Natural killer cell (primary cell): Measurements from ENCODE around the gene USP3. TPM values are rescaled to one million over a fixed set of nuclear protein-coding genes. Genes with fewer than 3 reads are reported as not detected.

ENCODE experiments used
- ATAC-seq, 3 donors: fragments of 150-1000 bp in 2 of 3; fragments of 200-7000 bp in 1 of 3; cut with Tn5 transposase; 1 replicate in 1 of 3; 2 replicates in 2 of 3; pipeline ENCODE4 v1.10.0; 2021; ENCODE audit warnings: mild to moderate bottlenecking in 2 of 3, moderate library complexity in 2 of 3
- DNase-seq, 2 donors: peaks; one replicate each; pipeline versions ENCODE4 v3.0.0 to v3.0.0-alpha.2; 2013 to 2021; ENCODE audit warnings: mixed read lengths in 1 of 2
- H3K27ac ChIP-seq: one replicate; pipeline ENCODE4 v1.5.1; 2013; ENCODE audit warnings: mild to moderate bottlenecking, low read length
- H3K27me3 ChIP-seq: one replicate; pipeline ENCODE4 v1.6.1; 2013; ENCODE audit warnings: low read length; ENCODE audit not compliant: control insufficient read depth, insufficient read depth
- H3K36me3 ChIP-seq: one replicate; pipeline ENCODE4 v1.6.1; 2013; ENCODE audit warnings: low read length; ENCODE audit not compliant: control insufficient read depth, insufficient read depth
- H3K4me1 ChIP-seq: one replicate; pipeline ENCODE4 v1.6.1; 2013; ENCODE audit warnings: low read length; ENCODE audit not compliant: control insufficient read depth, insufficient read depth
- H3K4me3 ChIP-seq: one replicate; pipeline ENCODE4 v1.5.1; 2013; ENCODE audit warnings: low read length
- H3K9me3 ChIP-seq: one replicate; pipeline ENCODE4 v1.6.1; 2013; ENCODE audit warnings: low read length; ENCODE audit not compliant: control insufficient read depth, insufficient read depth
- H3K27ac Mint-ChIP-seq, 2 donors: one replicate each; pipeline ENCODE4 v1.8.0; 2022; ENCODE audit warnings: mild to moderate bottlenecking in 2 of 2, mixed read lengths in 2 of 2, moderate library complexity in 1 of 2
- H3K27me3 Mint-ChIP-seq, 2 donors: one replicate each; pipeline ENCODE4 v1.8.0; 2022; ENCODE audit warnings: low read depth in 2 of 2, mixed read lengths in 2 of 2
- H3K36me3 Mint-ChIP-seq: one replicate; pipeline ENCODE4 v1.8.0; 2022; ENCODE audit warnings: mixed read lengths
- H3K4me1 Mint-ChIP-seq, 2 donors: one replicate each; pipeline ENCODE4 v1.8.0; 2022; ENCODE audit warnings: mixed read lengths in 2 of 2
- H3K4me3 Mint-ChIP-seq: one replicate; pipeline ENCODE4 v1.8.0; 2022; ENCODE audit warnings: mild to moderate bottlenecking, moderate library complexity, mixed read lengths
- H3K9me3 Mint-ChIP-seq, 2 donors: one replicate each; pipeline ENCODE4 v1.8.0; 2022; ENCODE audit warnings: mixed read lengths in 2 of 2
- WGBS: methylation state at CpG from one replicate; pipeline ENCODE4 v1.1.7; 2013; ENCODE audit warnings: missing lambda C conversion rate; ENCODE audit not compliant: insufficient coverage; 5-methylcytosine and 5-hydroxymethylcytosine counted together
- intact Hi-C: fragments of 100-400 bp; cut with micrococcal nuclease; formaldehyde crosslinking; loops from one replicate; pipeline ENCODE4 v1.14.2; 2022
- total RNA-seq, 4 donors: library from RNA; stranded (reverse); fragments of 120-200 nt in 1 of 4; gene quantifications; one replicate each; pipeline versions ENCODE4 v1.2.3 to v1.2.4, GENCODE V29; 2013 to 2022
- TF ChIP-seq, protein P1 (sequence below): fragments of 200-600 bp; IDR thresholded peaks from one replicate; pipeline ENCODE4 v1.8.0; 2022; ENCODE audit warnings: antibody characterized with exemption

The USP3 gene
- total RNA-seq, 3 donors from 2014 or later (not counting 1 experiment from before 2014, with no cell fraction given) = 163 to 187 (median 169) TPM

DNA sequence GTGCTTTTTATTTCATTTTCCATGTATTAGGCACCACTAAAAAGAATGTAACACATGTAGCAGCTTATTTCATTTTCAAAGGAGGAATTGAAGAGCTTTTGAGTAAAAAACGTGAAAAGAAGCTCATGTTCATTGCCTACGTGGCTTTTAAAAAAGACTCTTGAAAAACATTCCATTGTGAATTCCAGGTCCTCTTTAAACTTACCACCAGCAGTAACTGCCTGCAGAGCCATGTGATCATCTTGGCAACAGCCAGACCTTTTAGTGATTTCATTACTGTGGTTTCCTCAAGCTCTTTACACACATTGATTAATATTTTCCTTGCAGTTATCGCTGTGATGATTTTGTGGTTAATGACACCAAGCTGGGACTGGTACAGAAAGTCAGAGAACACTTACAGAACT, 49.0 kb downstream of the USP3 start:
- ATAC-seq = peak in 2 of 3 donors; percentile 34 to 35
- TF ChIP-seq, protein P1, sequence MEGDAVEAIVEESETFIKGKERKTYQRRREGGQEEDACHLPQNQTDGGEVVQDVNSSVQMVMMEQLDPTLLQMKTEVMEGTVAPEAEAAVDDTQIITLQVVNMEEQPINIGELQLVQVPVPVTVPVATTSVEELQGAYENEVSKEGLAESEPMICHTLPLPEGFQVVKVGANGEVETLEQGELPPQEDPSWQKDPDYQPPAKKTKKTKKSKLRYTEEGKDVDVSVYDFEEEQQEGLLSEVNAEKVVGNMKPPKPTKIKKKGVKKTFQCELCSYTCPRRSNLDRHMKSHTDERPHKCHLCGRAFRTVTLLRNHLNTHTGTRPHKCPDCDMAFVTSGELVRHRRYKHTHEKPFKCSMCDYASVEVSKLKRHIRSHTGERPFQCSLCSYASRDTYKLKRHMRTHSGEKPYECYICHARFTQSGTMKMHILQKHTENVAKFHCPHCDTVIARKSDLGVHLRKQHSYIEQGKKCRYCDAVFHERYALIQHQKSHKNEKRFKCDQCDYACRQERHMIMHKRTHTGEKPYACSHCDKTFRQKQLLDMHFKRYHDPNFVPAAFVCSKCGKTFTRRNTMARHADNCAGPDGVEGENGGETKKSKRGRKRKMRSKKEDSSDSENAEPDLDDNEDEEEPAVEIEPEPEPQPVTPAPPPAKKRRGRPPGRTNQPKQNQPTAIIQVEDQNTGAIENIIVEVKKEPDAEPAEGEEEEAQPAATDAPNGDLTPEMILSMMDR = no peak
- Mint-ChIP-seq H3K4me1 (peaks cover 34 to 46% of the 10 kb centered on the region in 2 donors), H3K27me3 (no peaks in the 10 kb centered on the region), H3K9me3 (no peaks in the 10 kb centered on the region), H3K27ac (peak overlapping the region; percentile 53), H3K4me3 (no peak overlapping the region), H3K36me3 (no peaks in the 10 kb centered on the region)
- no peak overlapping the region for H3K27ac ChIP-seq
- H3K9me3 ChIP-seq = no peaks in the 10 kb centered on the region
- intact Hi-C loops = no loop called here
- peaks cover 39% of the 10 kb centered on the region for H3K36me3 ChIP-seq
- WGBS = 67% methylated on average over 3 of the region's 3 CpGs
- no peaks in the 10 kb centered on the region for H3K4me1 ChIP-seq
- no peaks in the 10 kb centered on the region for H3K27me3 ChIP-seq
- peak in 1 of 2 donors; percentile 18 for DNase-seq
- H3K4me3 ChIP-seq = no peak overlapping the region

- H3K4me1 ChIP-seq = no peaks in the 10 kb centered on the region
- Mint-ChIP-seq H3K9me3 (no peaks in the 10 kb centered on the region), H3K36me3 (peaks cover 5% of the 10 kb centered on the region), H3K4me3 (no peak overlapping the region), H3K27ac (peak overlapping the region; percentile 36 to 53), H3K27me3 (no peaks in the 10 kb centered on the region), H3K4me1 (peaks cover 34 to 51% of the 10 kb centered on the region in 2 donors)
- H3K9me3 ChIP-seq = no peaks in the 10 kb centered on the region
- no peak for DNase-seq
- TF ChIP-seq, protein P1 = no peak
- 91% methylated on average over 1 of the region's 2 CpGs for WGBS
- H3K36me3 ChIP-seq = peaks cover 46% of the 10 kb centered on the region
- intact Hi-C loops = no loop called here
- ATAC-seq = no peak
- no peak overlapping the region for H3K4me3 ChIP-seq
- no peaks in the 10 kb centered on the region for H3K27me3 ChIP-seq
- H3K27ac ChIP-seq = no peak overlapping the region
Measured at GRCh38 chr15:63554337-63554927, 50.0 kb downstream of the USP3 start.

DNA sequence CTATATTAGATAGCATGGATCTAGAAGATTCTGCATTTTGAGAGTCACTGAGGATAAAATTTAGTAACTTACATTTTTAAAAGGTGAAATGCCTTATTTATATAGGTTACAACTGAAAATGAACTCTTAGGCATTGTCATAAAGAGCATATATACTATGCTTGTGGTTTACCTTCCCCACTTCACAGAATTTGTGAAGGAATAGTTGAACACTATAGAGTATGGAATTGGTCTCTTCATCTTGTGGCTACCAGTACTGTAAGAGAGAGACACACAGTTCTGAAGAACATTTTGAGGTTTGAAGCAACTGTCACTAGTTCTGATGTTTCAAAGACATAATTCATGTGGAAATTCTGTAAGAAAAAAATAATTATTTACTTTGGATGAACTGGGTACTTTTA, 51.1 kb downstream of the USP3 start:
- DNase-seq (no peak), ATAC-seq (no peak)
- Histone ChIP-seq H3K9me3 (no peaks in the 10 kb centered on the region), H3K27me3 (no peaks in the 10 kb centered on the region), H3K4me3 (no peak overlapping the region), H3K36me3 (peaks cover 54% of the 10 kb centered on the region), H3K27ac (no peak overlapping the region), H3K4me1 (no peaks in the 10 kb centered on the region)
- Mint-ChIP-seq H3K36me3 (peaks cover 9% of the 10 kb centered on the region), H3K9me3 (no peaks in the 10 kb centered on the region), H3K4me1 (peaks cover 26 to 48% of the 10 kb centered on the region in 2 donors), H3K27ac (peak overlapping the region; percentile 36 to 53), H3K4me3 (no peak overlapping the region), H3K27me3 (no peaks in the 10 kb centered on the region)
- TF ChIP-seq, protein P1 = no peak
- intact Hi-C loops = no loop called here

DNA sequence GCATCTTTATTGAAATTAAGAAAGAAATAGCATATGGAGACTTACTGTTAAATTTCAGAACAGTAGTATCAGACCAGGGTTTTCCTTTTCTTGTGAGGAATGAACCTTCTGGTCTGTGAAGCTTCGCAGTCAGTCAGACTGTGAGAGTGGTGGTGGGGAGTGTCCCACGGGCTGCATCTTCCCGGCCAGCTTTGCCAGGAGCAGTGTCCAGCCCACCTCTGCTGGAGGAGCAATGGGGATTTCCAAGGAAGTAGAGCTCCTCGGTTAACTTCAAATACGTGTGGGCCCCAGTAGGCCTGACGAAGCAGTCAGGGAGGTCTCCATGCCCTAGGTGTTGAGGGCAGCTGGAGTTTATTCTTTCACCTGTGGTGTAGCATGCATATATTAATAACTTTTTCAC, 51.9 kb downstream of the USP3 start:
- Histone ChIP-seq H3K4me1 (no peaks in the 10 kb centered on the region), H3K36me3 (peaks cover 61% of the 10 kb centered on the region), H3K4me3 (no peak overlapping the region), H3K27me3 (no peaks in the 10 kb centered on the region), H3K27ac (no peak overlapping the region), H3K9me3 (no peaks in the 10 kb centered on the region)
- Mint-ChIP-seq H3K4me3 (no peak overlapping the region), H3K27ac (peak overlapping the region; percentile 36 to 53), H3K4me1 (peaks cover 31 to 48% of the 10 kb centered on the region in 2 donors), H3K27me3 (no peaks in the 10 kb centered on the region), H3K9me3 (no peaks in the 10 kb centered on the region), H3K36me3 (peaks cover 9% of the 10 kb centered on the region)
- TF ChIP-seq, protein P1 = no peak
- no peak for ATAC-seq
- intact Hi-C loops = no loop called here
- 87% methylated on average over 6 of the region's 6 CpGs for WGBS
- DNase-seq = no peak
